ENCODE data around the gene GNB2.

DNA sequence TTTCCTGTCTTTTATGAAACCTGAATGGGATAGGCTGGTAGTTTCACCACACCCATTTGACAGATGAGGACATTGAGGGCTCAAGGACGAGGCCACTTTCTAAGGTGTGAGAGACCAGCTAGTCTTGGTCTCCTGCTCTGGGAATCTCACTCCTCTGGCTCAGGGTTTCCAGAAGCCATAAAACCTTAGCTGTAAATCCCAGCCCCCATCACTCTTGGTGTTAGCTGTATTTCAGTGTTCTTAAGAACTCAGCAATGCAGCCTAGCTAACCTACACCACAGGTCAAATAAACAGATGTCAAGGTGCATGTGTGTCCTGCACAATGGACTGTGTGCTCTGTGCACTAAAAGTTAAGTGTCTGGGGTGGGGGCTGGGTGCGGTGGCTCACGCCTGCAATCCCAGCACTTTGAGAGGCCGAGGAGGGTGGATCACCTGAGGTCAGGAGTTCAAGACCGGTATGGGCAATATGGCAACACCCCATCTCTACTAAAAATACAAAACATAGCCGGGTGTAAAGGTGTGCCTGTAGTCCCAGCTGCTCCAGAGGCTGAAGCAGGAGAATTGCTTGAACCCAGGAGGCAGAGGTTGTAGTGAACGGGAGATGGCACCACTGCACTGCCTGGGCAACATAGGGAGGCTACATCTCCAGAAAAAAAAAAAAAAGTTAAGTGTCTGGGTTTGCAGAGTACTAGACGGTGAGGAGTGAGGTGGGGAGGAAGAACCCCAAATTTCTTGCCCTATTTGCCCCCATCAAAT, 46.2 kb downstream of the GNB2 start:
- TF ChIP-seq, protein P1, sequence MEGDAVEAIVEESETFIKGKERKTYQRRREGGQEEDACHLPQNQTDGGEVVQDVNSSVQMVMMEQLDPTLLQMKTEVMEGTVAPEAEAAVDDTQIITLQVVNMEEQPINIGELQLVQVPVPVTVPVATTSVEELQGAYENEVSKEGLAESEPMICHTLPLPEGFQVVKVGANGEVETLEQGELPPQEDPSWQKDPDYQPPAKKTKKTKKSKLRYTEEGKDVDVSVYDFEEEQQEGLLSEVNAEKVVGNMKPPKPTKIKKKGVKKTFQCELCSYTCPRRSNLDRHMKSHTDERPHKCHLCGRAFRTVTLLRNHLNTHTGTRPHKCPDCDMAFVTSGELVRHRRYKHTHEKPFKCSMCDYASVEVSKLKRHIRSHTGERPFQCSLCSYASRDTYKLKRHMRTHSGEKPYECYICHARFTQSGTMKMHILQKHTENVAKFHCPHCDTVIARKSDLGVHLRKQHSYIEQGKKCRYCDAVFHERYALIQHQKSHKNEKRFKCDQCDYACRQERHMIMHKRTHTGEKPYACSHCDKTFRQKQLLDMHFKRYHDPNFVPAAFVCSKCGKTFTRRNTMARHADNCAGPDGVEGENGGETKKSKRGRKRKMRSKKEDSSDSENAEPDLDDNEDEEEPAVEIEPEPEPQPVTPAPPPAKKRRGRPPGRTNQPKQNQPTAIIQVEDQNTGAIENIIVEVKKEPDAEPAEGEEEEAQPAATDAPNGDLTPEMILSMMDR (IDR thresholded peaks at IDR 0.05; ENCODE audit: low read length) = no peak
- TF ChIP-seq EZH2 (IDR thresholded peaks at IDR 0.05; ENCODE audit: borderline replicate concordance, low read length) = no peak
